GM10266 (cell line): ENCODE measurements around the gene KPNA5.
A peak's percentile ranks its signal among the peaks of the same experiment; 100 is the strongest.

Source experiments
- DNase-seq: peaks from one replicate; pipeline ENCODE4 v3.0.0; 2012; ENCODE audit errors: extremely low spot score
- CTCF ChIP-seq: IDR thresholded peaks from 2 replicates; pipeline ENCODE4 v1.5.1; 2012; ENCODE audit warnings: mild to moderate bottlenecking, low read depth; ENCODE audit not compliant: control insufficient read depth, insufficient read depth; ENCODE audit errors: missing control alignments

The KPNA5 gene

GRCh38 chr6:116680880-116681672 is at the start of gene KPNA5:
KPNA5 (plus strand) TSS chr6:116681211; CDS start chr6:116681335, 124 bp downstream.
- TF ChIP-seq CTCF = no peak

DNA sequence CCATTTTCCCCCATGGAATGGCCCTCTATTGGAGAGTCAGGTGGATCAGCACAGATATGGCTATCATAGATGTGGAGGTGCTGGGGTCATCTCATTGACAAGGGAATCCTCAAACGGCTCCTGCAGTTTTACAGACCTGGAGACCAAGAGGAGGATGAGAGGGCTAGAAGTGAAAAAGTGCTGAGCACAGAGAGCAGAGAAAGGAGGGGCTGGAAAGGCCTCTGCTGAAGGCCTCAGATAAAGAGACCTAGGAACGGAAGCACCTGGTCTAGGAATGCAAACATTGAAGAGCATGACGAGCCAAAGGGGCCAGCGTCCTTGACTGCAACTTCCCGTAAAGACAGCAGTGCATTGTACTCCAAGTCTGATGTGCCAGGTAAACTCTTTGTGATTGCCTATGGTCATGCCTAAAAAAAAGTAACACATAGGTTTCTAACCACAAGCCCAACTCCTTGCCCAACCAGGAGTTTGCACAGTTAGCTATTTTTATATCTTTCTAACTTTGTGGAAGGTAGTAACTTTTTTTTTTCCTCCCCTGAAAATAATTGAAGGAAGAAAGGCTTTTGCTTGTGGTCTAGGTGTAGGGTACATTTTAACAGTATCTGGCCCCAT is 49.5 kb upstream of the KPNA5 start:
- no peak for DNase-seq
- no peak for TF ChIP-seq CTCF

More at GRCh38 chr6:116680880-116681672, at the start of gene KPNA5:
- peak; percentile 86 for DNase-seq

- DNase-seq = no peak
- TF ChIP-seq CTCF = peak; percentile 22
Observed at GRCh38 chr6:116633685-116634084, 47.3 kb upstream of the KPNA5 start.

- no peak for TF ChIP-seq CTCF
- DNase-seq = no peak
Observed at GRCh38 chr6:116648156-116648555, 32.9 kb upstream of the KPNA5 start.

- DNase-seq = no peak
- no peak for TF ChIP-seq CTCF
Observed at GRCh38 chr6:116649129-116649528, 31.9 kb upstream of the KPNA5 start.

- no peak for DNase-seq
- no peak for TF ChIP-seq CTCF
Observed at GRCh38 chr6:116651916-116652315, 29.1 kb upstream of the KPNA5 start.

DNA sequence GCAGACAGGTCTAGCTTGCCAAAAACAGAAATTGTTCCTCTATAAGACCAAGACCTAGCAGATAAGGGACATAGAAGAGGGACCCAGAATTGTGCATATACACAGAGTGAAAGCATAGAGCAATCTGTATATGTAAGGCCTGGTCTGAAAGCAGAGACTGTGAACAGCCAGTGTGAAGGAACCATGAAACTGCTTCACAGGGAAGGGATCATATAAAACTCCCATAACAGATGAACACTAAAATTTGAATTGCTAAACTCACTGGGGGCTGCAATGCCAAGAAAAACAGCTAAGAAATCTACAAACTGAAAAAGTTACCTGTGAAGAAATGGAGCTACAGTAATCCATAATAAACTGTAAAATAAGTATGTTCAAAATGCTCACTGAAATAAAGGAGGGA is 19.4 kb upstream of the KPNA5 start:
- no peak for TF ChIP-seq CTCF
- DNase-seq = no peak
